Activated CD8-positive, alpha-beta memory T cell treated with anti-CD3 and anti-CD28 coated beads, Interleukin-2, amount 50 U/mL, for 1 hour (primary cell): ENCODE data around the gene PNMA1.
A peak's percentile ranks its signal among the peaks of the same experiment; 100 is the strongest.

Source experiments
- DNase-seq: peaks from one replicate; pipeline ENCODE4 v3.0.0-alpha.2; 2020; ENCODE audit errors: extremely low read depth

Gene PNMA1

GRCh38 chr14:73713803-73714655 is at the start of gene PNMA1:
TSS of gene PNMA1 (minus strand) at chr14:73714384. CDS start at chr14:73713639, 745 bp downstream.
- DNase-seq: peak; percentile 72

- DNase-seq: no peak
Observed at GRCh38 chr14:73763396-73763795, 49.2 kb upstream of the PNMA1 start.

GRCh38 chr14:73762375-73762822 is 48.2 kb upstream of the PNMA1 start:
- no peak for DNase-seq

- no peak for DNase-seq
Observed at GRCh38 chr14:73761618-73762355, 47.6 kb upstream of the PNMA1 start.

GRCh38 chr14:73760598-73761586 is 46.7 kb upstream of the PNMA1 start:
- DNase-seq: no peak

- DNase-seq: peak; percentile 92
Observed at GRCh38 chr14:73759714-73760597, 45.8 kb upstream of the PNMA1 start.

GRCh38 chr14:73759183-73759713 is 45.1 kb upstream of the PNMA1 start:
- no peak for DNase-seq

- no peak for DNase-seq
Observed at GRCh38 chr14:73758392-73759182, 44.4 kb upstream of the PNMA1 start.

- no peak for DNase-seq
Observed at GRCh38 chr14:73757876-73758391, 43.8 kb upstream of the PNMA1 start.

- no peak for DNase-seq
Observed at GRCh38 chr14:73757381-73757780, 43.2 kb upstream of the PNMA1 start.

GRCh38 chr14:73755434-73756014 is 41.3 kb upstream of the PNMA1 start:
- DNase-seq: no peak

GRCh38 chr14:73754911-73755360 is 40.8 kb upstream of the PNMA1 start:
- no peak for DNase-seq

GRCh38 chr14:73753887-73754795 is 40.0 kb upstream of the PNMA1 start:
- DNase-seq: no peak

- no peak for DNase-seq
Observed at GRCh38 chr14:73753124-73753886, 39.1 kb upstream of the PNMA1 start.

- no peak for DNase-seq
Observed at GRCh38 chr14:73752297-73752992, 38.3 kb upstream of the PNMA1 start.

- no peak for DNase-seq
Observed at GRCh38 chr14:73751157-73751691, 37.0 kb upstream of the PNMA1 start.
